ENCODE results near the gene ALDH7A1. TPM values are rescaled to one million over a fixed set of nuclear protein-coding genes. Genes with fewer than 3 reads are reported as not detected.

Gene ALDH7A1
- total and polyA plus RNA-seq, 2 donors (not counting 1 experiment from before 2014, with no cell fraction given), result 0.78 to 3.3 TPM

DNA sequence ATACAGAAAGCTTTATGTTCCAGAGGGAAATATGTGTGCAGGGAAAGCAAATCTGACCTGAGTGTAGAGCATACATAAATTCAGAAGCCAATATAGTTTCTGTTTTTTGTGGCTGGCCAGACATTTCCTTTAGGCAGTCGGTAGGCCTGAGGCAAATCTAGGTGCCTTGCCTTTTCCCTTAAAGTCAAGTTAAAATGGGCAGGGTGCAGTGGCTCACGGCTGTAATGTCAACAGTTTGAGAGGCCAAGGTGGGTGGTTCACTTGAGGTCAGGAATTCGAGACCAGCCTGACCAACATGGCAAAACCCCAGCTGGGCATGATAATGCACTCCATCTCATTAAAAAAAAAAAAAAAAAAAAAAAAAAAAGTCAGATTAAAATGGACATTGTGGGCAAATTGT lies 36.9 kb upstream of the ALDH7A1 start:
- Histone ChIP-seq H4K20me1 (ENCODE audit: control insufficient read depth, insufficient read depth, low read length, poor library complexity, severe bottlenecking) (no peaks in the 10 kb centered on the region), H3K79me2 (ENCODE audit: control insufficient read depth, insufficient read depth, low read length) (no peaks in the 10 kb centered on the region), H3K9ac (ENCODE audit: low read length) (no peak overlapping the region), H2AFZ (ENCODE audit: insufficient read depth, low read depth, low read length, poor library complexity, severe bottlenecking) (no peak overlapping the region), H3K4me2 (replicated peaks; ENCODE audit: low read depth, low read length, poor library complexity, severe bottlenecking) (no peak overlapping the region), H3K4me1 (ENCODE audit: control insufficient read depth in 2 of 2, insufficient read depth in 2 of 2, low read length in 2 of 2) (no peaks in the 10 kb centered on the region), H3K36me3 (replicated peaks in 1 of 2; ENCODE audit: control extremely low read depth in 1 of 2, control insufficient read depth in 1 of 2, extremely low read depth in 1 of 2, insufficient read depth in 2 of 2, low read length in 1 of 2) (no peaks in the 10 kb centered on the region), H3K27me3 (replicated peaks in 1 of 4; ENCODE audit: control extremely low read depth in 1 of 4, control insufficient read depth in 3 of 4, insufficient read depth in 4 of 4, low read length in 3 of 4) (no peaks in the 10 kb centered on the region), H3K9me3 (ENCODE audit: control extremely low read depth in 1 of 3, control insufficient read depth in 2 of 3, insufficient read depth in 1 of 3, low read length in 2 of 3) (no peaks in the 10 kb centered on the region), H3K27ac (ENCODE audit: low read length in 2 of 2) (no peak overlapping the region), H3K4me3 (ENCODE audit: control extremely low read depth in 1 of 5, extremely low read depth in 1 of 5, insufficient read depth in 1 of 5, low read depth in 2 of 5, low read length in 4 of 5) (no peak overlapping the region)
- H3K27me3 Mint-ChIP-seq, result no peaks in the 10 kb centered on the region
- intact Hi-C loops (cut with micrococcal nuclease), result no loop called here
- no peak for TF ChIP-seq EZH2 (IDR thresholded peaks at IDR 0.05; ENCODE audit: borderline replicate concordance, insufficient read depth, low read depth, low read length, poor library complexity, severe bottlenecking)
- TF ChIP-seq, protein P1, sequence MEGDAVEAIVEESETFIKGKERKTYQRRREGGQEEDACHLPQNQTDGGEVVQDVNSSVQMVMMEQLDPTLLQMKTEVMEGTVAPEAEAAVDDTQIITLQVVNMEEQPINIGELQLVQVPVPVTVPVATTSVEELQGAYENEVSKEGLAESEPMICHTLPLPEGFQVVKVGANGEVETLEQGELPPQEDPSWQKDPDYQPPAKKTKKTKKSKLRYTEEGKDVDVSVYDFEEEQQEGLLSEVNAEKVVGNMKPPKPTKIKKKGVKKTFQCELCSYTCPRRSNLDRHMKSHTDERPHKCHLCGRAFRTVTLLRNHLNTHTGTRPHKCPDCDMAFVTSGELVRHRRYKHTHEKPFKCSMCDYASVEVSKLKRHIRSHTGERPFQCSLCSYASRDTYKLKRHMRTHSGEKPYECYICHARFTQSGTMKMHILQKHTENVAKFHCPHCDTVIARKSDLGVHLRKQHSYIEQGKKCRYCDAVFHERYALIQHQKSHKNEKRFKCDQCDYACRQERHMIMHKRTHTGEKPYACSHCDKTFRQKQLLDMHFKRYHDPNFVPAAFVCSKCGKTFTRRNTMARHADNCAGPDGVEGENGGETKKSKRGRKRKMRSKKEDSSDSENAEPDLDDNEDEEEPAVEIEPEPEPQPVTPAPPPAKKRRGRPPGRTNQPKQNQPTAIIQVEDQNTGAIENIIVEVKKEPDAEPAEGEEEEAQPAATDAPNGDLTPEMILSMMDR (IDR thresholded peaks at IDR 0.05), result no peak
- ATAC-seq (ENCODE audit: low read depth) (no peak), DNase-seq (no peak)
- H3K4me3 Mint-ChIP-seq, result no peak overlapping the region
- no peak overlapping the region for H3K27ac Mint-ChIP-seq
- CTCF ChIA-PET, result no interaction called here
- no peaks in the 10 kb centered on the region for H3K9me3 Mint-ChIP-seq (ENCODE audit: insufficient read depth)
- POLR2A ChIA-PET, result interaction anchor here (0.7 kb wide), 1 partner anchor 75 kb away, joined by 5 read pairs; no protein-coding TSS in a partner anchor
- H3K4me1 Mint-ChIP-seq, result no peaks in the 10 kb centered on the region
- 88% methylated on average over 2 of the region's 3 CpGs for WGBS (ENCODE audit: insufficient coverage)

DNA sequence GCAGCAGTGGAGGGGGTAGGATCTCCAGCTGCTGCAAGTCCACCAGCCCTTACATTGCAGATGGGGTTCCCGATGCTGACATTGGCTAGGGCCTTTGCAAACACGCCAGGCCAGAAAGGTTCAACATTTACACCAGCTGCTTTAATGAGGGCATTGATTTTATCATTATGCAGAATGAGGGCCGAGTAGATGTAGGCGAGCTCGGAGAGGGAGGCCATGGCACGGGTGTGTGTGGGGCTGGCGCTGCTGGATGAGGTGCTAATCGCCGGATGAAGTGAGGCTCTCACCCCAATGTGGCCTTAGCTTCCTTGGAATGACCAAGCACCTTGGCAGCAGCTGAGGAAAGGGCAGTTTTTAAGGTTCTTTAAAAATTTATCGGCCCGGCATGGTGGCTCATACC lies 33.1 kb upstream of the ALDH7A1 start:
- Histone ChIP-seq H3K36me3 (replicated peaks in 1 of 2; ENCODE audit: control extremely low read depth in 1 of 2, control insufficient read depth in 1 of 2, extremely low read depth in 1 of 2, insufficient read depth in 2 of 2, low read length in 1 of 2) (peaks cover 0 to 21% of the 10 kb centered on the region in 2 experiments), H2AFZ (ENCODE audit: insufficient read depth, low read depth, low read length, poor library complexity, severe bottlenecking) (no peak overlapping the region), H4K20me1 (ENCODE audit: control insufficient read depth, insufficient read depth, low read length, poor library complexity, severe bottlenecking) (no peaks in the 10 kb centered on the region), H3K4me3 (ENCODE audit: control extremely low read depth in 1 of 5, extremely low read depth in 1 of 5, insufficient read depth in 1 of 5, low read depth in 2 of 5, low read length in 4 of 5) (no peak overlapping the region), H3K9me3 (ENCODE audit: control extremely low read depth in 1 of 3, control insufficient read depth in 2 of 3, insufficient read depth in 1 of 3, low read length in 2 of 3) (no peaks in the 10 kb centered on the region), H3K9ac (ENCODE audit: low read length) (no peak overlapping the region), H3K27ac (ENCODE audit: low read length in 2 of 2) (no peak overlapping the region), H3K27me3 (replicated peaks in 1 of 4; ENCODE audit: control extremely low read depth in 1 of 4, control insufficient read depth in 3 of 4, insufficient read depth in 4 of 4, low read length in 3 of 4) (no peaks in the 10 kb centered on the region), H3K4me1 (ENCODE audit: control insufficient read depth in 2 of 2, insufficient read depth in 2 of 2, low read length in 2 of 2) (no peaks in the 10 kb centered on the region), H3K79me2 (ENCODE audit: control insufficient read depth, insufficient read depth, low read length) (no peaks in the 10 kb centered on the region), H3K4me2 (replicated peaks; ENCODE audit: low read depth, low read length, poor library complexity, severe bottlenecking) (no peak overlapping the region)
- no peak overlapping the region for H3K4me3 Mint-ChIP-seq
- CTCF ChIA-PET, result interaction anchor here (0.6 kb wide), 1 partner anchor 175 kb away, joined by 3 read pairs; no protein-coding TSS in a partner anchor
- no peaks in the 10 kb centered on the region for H3K4me1 Mint-ChIP-seq
- no peak for DNase-seq
- POLR2A ChIA-PET, result no interaction called here
- intact Hi-C loops (cut with micrococcal nuclease), result no loop called here
- no peaks in the 10 kb centered on the region for H3K27me3 Mint-ChIP-seq
- H3K9me3 Mint-ChIP-seq (ENCODE audit: insufficient read depth), result no peaks in the 10 kb centered on the region
- no peak for ATAC-seq (ENCODE audit: low read depth)
- TF ChIP-seq, protein P1 (IDR thresholded peaks at IDR 0.05), result no peak
- TF ChIP-seq EZH2 (IDR thresholded peaks at IDR 0.05; ENCODE audit: borderline replicate concordance, insufficient read depth, low read depth, low read length, poor library complexity, severe bottlenecking), result no peak
- 97% methylated on average over 9 of the region's 11 CpGs for WGBS (ENCODE audit: insufficient coverage)
- no peak overlapping the region for H3K27ac Mint-ChIP-seq

Measured in B cell (primary cell).